Ovary (tissue), 3 donors: Measurements from ENCODE around the gene OSTM1.

Source experiments
- EP300 ChIP-seq: sonication (generic); formaldehyde crosslinking; IDR thresholded peaks from one replicate; pipeline ENCODE4 v1.6.1; 2017; ENCODE audit warnings: antibody characterized with exemption
- POLR2A ChIP-seq: fragments of 450-650 bp; IDR thresholded peaks from one replicate; pipeline ENCODE4 v1.6.1; 2017; ENCODE audit warnings: antibody characterized with exemption, mild to moderate bottlenecking, moderate library complexity
- TF ChIP-seq, protein P1 (sequence below), 3 donors: fragments of 450-650 bp in 2 of 3; fragments of 200-600 bp in 1 of 3; IDR thresholded peaks; one replicate each; pipeline versions ENCODE4 v1.5.1 to v1.8.0; 2016 to 2022; ENCODE audit warnings: antibody characterized with exemption in 3 of 3, mild to moderate bottlenecking in 1 of 3
- donor health status: DM: no; HTN: no; CAD: no.

DNA sequence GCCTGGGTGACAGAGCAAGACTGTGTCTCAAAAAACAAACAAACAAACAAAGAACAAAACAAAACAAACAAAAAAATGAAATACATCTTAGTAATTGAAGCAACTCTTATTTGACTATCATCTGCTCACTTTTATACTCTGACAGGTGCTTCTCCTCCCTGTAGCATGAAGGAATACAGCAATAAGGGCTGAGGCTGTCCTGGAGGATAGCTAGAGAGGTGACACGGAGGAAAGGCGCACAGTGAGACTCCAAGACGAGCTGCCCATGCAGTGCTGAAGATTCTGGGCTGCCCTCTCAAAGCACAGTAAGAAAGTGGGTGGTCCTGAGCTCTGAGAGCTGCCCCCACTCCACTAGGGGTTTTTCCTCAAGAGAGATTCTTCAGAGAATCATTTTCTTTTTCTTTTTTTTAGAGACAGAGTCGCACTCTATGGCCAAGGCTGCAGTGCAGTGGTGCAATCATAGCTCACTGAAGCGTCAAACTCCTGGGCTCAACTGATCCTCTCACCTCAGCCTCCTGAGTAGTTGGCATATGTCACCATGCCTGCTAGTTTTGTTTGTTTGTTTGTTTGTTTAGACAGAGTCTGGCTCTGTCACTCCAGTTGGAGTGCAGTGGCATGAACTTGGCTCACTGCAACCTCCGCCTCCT, 50.0 kb downstream of the OSTM1 start:
- TF ChIP-seq, protein P1, sequence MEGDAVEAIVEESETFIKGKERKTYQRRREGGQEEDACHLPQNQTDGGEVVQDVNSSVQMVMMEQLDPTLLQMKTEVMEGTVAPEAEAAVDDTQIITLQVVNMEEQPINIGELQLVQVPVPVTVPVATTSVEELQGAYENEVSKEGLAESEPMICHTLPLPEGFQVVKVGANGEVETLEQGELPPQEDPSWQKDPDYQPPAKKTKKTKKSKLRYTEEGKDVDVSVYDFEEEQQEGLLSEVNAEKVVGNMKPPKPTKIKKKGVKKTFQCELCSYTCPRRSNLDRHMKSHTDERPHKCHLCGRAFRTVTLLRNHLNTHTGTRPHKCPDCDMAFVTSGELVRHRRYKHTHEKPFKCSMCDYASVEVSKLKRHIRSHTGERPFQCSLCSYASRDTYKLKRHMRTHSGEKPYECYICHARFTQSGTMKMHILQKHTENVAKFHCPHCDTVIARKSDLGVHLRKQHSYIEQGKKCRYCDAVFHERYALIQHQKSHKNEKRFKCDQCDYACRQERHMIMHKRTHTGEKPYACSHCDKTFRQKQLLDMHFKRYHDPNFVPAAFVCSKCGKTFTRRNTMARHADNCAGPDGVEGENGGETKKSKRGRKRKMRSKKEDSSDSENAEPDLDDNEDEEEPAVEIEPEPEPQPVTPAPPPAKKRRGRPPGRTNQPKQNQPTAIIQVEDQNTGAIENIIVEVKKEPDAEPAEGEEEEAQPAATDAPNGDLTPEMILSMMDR (IDR thresholded peaks at IDR 0.05): no peak
- TF ChIP-seq POLR2A: no peak
- no peak for TF ChIP-seq EP300
